Renal cortex interstitium (tissue), 11 donors: ENCODE data around the gene HERPUD2. TPM values are rescaled to one million over a fixed set of nuclear protein-coding genes. Genes with fewer than 3 reads are reported as not detected.
A peak's percentile ranks its signal among the peaks of the same experiment; 100 is the strongest.
"Not testable (repeated sequence)": the region's sequence is repeated elsewhere in the genome, so short reads cannot be mapped to it uniquely, and the experiment has no call there.

Experiments used
- DNase-seq, 11 donors: peaks; one replicate each; pipeline ENCODE4 v3.0.0-alpha.2; 2013; ENCODE audit warnings: low read depth in 9 of 11, low spot score in 4 of 11; ENCODE audit errors: extremely low read depth in 1 of 11
- polyA plus RNA-seq, 3 donors: library from polyadenylated mRNA; unstranded; fragments of 120-200 nt; gene quantifications; one replicate each; pipeline ENCODE4 v1.2.1, GENCODE V29; 2013; ENCODE audit not compliant: insufficient read length in 3 of 3

The HERPUD2 gene
- polyA plus RNA-seq, 3 donors, result 34.2 to 47.6 (median 36.6) TPM

DNA sequence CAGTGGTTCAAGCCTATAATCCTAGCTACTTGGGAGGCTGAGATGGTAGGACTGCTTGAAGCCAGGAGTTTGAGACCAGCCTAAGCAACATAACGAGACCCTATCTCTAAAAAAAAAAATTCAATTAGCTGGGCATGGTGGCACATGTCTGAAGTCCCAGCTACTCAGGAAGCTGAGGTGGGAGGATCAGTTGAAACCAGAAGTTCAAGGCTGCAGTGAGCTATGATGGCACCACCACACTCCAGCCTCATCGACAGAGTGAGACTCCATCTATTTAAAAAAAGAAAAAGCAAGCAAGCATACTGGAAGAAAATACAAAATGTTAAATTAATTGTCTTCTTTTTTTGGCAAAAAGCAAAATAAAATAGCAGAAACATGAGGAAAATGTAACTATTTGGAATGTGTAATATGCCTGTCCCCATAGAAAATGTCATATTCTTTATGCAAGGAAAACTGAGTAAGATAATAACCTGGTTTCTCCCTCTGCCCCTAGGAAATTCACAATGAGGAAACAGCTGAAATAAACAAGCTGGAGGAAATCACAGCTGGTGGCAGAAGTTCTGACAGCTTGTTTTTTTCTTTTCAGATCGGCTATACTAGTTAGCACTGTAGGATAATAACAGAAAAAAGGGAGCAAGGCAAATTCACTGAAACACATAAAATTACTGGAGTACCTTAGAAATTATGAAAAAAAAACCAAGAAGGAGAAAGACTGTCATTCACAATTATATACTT is 48.5 kb downstream of the HERPUD2 start:
- peak in 1 of 11 donors; percentile 14 for DNase-seq

DNA sequence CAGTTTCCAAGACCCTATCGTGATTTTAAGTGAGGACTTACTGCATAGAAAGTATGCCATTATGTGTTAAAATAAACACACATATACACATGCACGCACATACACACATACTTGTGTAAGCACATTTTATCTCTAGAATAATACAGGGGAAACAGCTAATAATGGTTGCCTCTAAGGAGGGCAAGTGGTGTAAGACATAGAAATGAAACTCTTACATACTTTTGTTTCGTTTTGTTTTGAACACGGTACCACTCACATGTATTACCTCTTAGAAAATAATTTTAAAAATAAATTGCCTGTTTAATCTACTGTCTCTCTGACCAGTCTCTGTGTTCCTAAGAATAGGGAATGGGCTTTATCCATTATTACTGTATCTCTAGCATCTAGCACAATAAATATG is 49.2 kb downstream of the HERPUD2 start:
- no peak for DNase-seq

DNA sequence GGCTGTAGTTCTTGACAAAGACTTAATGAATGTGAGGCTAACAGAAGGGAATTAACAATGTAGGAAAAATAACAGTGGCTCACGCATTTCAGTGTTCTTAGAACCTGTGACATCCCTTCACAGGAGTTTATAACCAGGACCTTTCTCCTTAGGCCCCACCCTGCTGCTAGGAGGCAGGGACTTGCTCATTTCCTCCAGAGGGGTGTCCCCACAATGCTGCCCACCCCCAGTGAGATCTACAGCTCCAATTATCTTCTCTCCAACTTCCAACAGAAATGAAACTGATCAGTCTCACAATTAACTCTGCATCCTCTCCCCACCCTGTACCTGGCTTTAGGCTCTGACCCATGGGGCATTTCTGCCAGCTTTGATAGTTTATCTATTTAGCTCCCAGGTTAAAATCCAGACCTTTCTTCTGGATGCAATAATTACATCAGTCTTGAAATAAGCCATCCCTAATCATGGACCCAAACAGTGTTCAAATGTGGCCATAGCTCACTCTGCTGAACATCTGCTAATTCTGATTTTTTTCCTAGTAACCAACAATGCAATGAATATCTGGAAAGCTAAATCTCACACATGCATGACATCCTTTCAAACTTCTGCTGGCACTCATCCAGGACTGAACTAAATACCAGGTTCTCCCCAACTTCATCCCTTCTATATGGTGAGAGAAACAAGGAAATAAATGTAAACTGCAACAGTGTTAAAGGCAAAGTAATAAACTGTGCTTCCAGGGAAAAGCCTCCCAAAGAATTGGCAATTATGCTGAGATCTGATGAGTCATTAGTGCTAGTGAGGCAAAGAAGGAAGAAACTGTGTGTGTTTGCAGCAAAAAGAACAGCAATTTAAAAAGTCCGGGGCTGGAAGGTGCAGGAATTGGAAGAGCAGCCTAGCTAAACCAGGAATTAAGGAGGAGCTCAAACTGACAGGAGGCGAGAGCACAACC is 64.6 kb downstream of the HERPUD2 start:
- no peak for DNase-seq

- DNase-seq, result peak in 8 of 11 donors; percentile 11 to 53 (median 28)
Measured at GRCh38 chr7:35624299-35625186, 70.4 kb downstream of the HERPUD2 start.

DNA sequence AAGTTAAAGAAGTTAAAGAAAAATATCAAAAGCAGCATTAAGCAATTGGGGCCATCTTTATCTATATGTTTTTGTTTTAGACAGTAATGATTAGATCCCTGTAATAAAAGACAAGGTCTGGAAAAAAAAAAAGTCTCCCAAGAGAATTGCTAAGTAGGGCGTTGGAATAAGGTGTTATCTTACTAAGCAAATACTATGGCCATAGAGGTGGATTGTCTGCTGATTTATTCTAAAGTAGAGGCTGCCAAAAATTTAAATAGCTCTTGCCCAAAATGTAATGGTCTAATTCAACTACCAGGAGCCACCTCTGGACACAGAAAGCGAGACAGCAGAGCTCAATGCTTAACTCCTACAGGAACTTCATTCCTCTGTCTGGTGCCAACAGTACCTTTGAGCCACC is 71.6 kb downstream of the HERPUD2 start:
- no peak for DNase-seq

DNA sequence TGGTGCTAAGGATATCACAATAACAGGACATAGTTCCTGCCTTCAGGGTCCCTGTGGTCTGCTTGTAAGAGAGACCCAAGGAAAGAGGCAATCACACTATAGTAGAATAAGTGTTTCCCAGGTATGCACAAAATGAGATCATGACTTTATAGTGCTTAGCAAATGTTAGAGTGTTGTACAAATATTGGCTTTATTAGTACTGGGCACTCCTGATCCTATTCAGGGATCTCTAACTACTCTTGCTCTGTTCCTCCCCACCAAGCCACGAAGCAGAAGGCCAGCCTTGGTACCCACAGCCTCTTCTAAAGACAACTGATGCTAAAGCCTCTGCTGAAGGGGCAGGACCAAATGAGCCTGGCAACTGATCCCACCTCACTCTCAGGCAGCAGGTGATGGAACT is 75.1 kb downstream of the HERPUD2 start:
- no peak for DNase-seq

DNA sequence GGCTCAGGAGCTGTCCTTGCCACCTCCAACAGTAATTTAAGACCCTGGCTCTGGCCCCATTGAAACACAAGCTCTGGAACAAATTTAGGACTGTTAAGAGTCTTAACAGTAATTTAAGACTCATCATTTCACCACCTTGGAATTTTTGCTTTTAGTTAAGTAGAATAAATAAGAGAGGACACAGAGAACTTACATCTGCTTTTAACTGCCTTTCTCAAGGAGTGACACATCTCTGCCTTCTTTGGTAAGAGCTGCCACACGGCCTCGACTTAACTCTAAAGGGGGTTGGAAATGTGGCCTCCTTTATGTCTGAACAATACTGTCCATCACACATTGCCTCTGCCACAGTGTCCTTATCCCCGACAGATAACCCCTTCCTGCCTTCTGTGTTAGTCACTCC is 77.9 kb downstream of the HERPUD2 start:
- no peak for DNase-seq

DNA sequence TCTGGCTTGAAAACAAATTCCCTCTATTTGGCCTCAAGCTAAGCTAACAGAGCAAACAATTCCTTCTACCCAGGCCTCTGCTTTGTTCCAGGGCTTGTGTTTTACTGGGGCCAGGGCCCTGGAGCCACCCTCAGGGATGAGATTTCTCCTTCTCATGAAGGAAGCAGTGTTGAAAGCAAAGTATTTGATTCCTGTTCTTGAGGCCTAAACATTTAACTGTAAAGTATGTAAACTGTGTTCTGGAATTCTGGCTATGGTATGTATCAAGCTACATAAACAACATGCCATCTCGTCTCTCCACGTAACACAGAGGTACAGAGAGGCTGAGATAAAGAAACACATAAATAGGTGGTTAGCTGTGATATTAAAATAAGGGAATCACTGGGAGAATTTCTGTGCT is 81.8 kb downstream of the HERPUD2 start:
- no peak for DNase-seq

- no peak for DNase-seq
Measured at GRCh38 chr7:35605760-35606159, 89.2 kb downstream of the HERPUD2 start.

GRCh38 chr7:35604595-35604994 is 90.3 kb downstream of the HERPUD2 start:
- no peak for DNase-seq

DNA sequence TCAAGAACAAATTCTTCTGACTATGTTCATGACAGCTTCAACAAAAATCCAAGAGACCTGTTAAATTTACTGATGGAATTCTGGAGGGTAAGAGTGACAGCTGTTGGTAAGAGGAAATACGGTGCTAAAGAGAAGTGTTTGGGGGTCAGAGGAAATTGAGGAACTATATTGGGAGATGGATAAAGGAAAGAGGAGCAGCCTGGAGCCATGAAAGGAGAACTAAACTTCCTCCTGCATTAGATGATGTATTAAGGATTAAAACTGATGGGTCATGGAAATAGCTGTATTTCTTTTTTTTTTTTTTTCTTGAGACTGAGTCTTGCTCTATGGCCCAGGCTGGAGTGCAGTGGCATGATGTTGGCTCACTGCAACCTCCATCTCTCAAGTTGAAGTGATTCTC is 95.3 kb downstream of the HERPUD2 start:
- no peak for DNase-seq

- no peak for DNase-seq
Measured at GRCh38 chr7:35599061-35599460, 95.9 kb downstream of the HERPUD2 start.

GRCh38 chr7:35596061-35596460 is 98.9 kb downstream of the HERPUD2 start:
- no peak for DNase-seq

- no peak for DNase-seq
Measured at GRCh38 chr7:35593899-35594298, 101.0 kb downstream of the HERPUD2 start.

GRCh38 chr7:35588647-35589046 is 106.3 kb downstream of the HERPUD2 start:
- no peak for DNase-seq

- DNase-seq, result no peak
Measured at GRCh38 chr7:35584990-35585389, 109.9 kb downstream of the HERPUD2 start.

DNA sequence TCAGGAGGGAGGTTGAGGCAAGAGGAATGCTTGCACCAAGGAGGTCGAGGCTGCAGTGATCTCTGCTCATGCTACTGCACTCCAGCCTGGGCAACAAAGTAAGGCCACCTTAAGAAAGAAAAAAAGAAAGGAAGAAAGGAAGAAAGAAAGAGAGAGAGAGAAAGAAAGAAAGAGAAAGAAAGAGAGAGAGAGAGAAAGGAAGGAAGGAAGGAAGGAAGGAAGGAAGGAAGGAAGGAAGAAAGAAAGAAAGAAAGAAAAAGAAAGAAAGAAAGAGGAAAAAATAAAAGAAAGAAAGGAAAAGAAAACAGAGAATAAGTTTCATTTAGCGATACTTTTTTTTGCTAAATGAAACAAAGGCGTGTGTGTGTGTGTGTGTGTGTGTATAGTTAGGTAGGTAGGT is 110.4 kb downstream of the HERPUD2 start:
- not testable (repeated sequence) for DNase-seq
